MM.1S (cell line): ENCODE results near the gene RASL12.

Experiments used
- CTCF ChIP-seq: fragments of 300-600 bp; sonication (generic); IDR thresholded peaks from 2 replicates; pipeline ENCODE4 v1.5.1; 2016; ENCODE audit warnings: antibody characterized with exemption, low read length, mixed read lengths
- EZH2 ChIP-seq: fragments of 300-600 bp; sonication (generic); optimal IDR thresholded peaks from 2 replicates; pipeline ENCODE3; 2017; ENCODE audit warnings: low read depth, mild to moderate bottlenecking, antibody characterized with exemption, low read length, mixed read lengths
- EZH2phosphoT487 ChIP-seq: fragments of 300-600 bp; sonication (generic); IDR thresholded peaks from 2 replicates; pipeline ENCODE4 v1.6.1; 2018; ENCODE audit warnings: antibody characterized with exemption, low read length

- no peak for TF ChIP-seq CTCF
- TF ChIP-seq EZH2: no peak
- no peak for TF ChIP-seq EZH2phosphoT487
Observed at GRCh38 chr15:65041787-65042186, 26.0 kb downstream of the RASL12 start.
